ENCODE measurements around the gene CLEC10A. TPM values are rescaled to one million over a fixed set of nuclear protein-coding genes. Genes with fewer than 3 reads are reported as not detected.
"Not testable (repeated sequence)": the region's sequence is repeated elsewhere in the genome, so short reads cannot be mapped to it uniquely, and the experiment has no call there.

The CLEC10A gene
- total and polyA plus RNA-seq, 2 donors (not counting 3 experiments of a cell fraction or from before 2014, with no cell fraction given) = 0.14 TPM; not detected in 1

- Histone ChIP-seq H3K9ac (replicated peaks; ENCODE audit: extremely low read depth, insufficient read depth, low read length) (no peak overlapping the region), H3K9me1 (replicated peaks; ENCODE audit: control insufficient read depth, extremely low read depth, insufficient read depth, low read length) (no peaks in the 10 kb centered on the region), H3K4me1 (ENCODE audit: control insufficient read depth, extremely low read depth, insufficient read depth, low read length) (peaks cover 11% of the 10 kb centered on the region), H3K79me2 (ENCODE audit: control insufficient read depth, insufficient read depth, low read length) (no peaks in the 10 kb centered on the region), H4K20me1 (replicated peaks; ENCODE audit: control insufficient read depth, extremely low read depth, insufficient read depth, low read length) (no peaks in the 10 kb centered on the region), H3K4me3 (replicated peaks in 1 of 3; ENCODE audit: insufficient read depth in 1 of 3, low read depth in 1 of 3, low read length in 3 of 3) (no peak overlapping the region), H2AFZ (ENCODE audit: low read depth, low read length) (no peak overlapping the region), H3K9me3 (replicated peaks; ENCODE audit: control insufficient read depth, insufficient read depth, low read length) (no peaks in the 10 kb centered on the region), H3K27ac (ENCODE audit: insufficient read depth, low read depth, low read length) (no peak overlapping the region), H3K27me3 (ENCODE audit: control insufficient read depth in 2 of 2, insufficient read depth in 2 of 2, low read length in 2 of 2) (no peaks in the 10 kb centered on the region), H3K4me2 (ENCODE audit: insufficient read depth, low read length) (no peak overlapping the region), H3K36me3 (ENCODE audit: control insufficient read depth in 2 of 2, extremely low read depth in 1 of 2, insufficient read depth in 2 of 2, low read length in 2 of 2) (no peaks in the 10 kb centered on the region)
- dilution Hi-C loops (cut with MboI; ENCODE audit: extremely low pct_ligation_motif_present, low sequenced_read_pairs) = no loop called here
- POLR2A ChIA-PET = no interaction called here
- intact Hi-C loops (cut with micrococcal nuclease) = no loop called here
- BruUV-seq (replicated peaks) = no TSS peak
- CTCF ChIA-PET = interaction anchor here (0.9 to 1.5 kb wide), 4 partner anchors 13 to 49 kb away, joined by 3 to 5 read pairs (median 4); no protein-coding TSS in a partner anchor
- FAIRE-seq (no peak), DNase-seq (ENCODE audit: low read depth, low spot score) (no peak)
- TF ChIP-seq GATA2 (IDR thresholded peaks at IDR 0.05; ENCODE audit: insufficient read depth, insufficient read length, low read depth, low read length) = no peak
- TF ChIP-seq JUN (IDR thresholded peaks at IDR 0.05; ENCODE audit: borderline replicate concordance, insufficient read depth, insufficient read length, low read depth) = no peak
- no peak for TF ChIP-seq MAX (IDR thresholded peaks at IDR 0.05; ENCODE audit: insufficient read depth, insufficient read length)
- TF ChIP-seq POLR2AphosphoS5 (IDR thresholded peaks at IDR 0.05; ENCODE audit: insufficient read depth, low read depth, low read length) = no peak
- no peak for TF ChIP-seq EZH2 (IDR thresholded peaks at IDR 0.05; ENCODE audit: borderline replicate concordance, low read depth, low read length, severe bottlenecking)
- no peak for TF ChIP-seq CTCF (IDR thresholded peaks at IDR 0.05; ENCODE audit: extremely low read depth in 1 of 2, insufficient read depth in 1 of 2, low read depth in 1 of 2, low read length in 2 of 2)
- no peak for TF ChIP-seq POLR2A (IDR thresholded peaks at IDR 0.05; ENCODE audit: low read depth, low read length)
- TF ChIP-seq MYC (IDR thresholded peaks at IDR 0.05; ENCODE audit: low read depth, low read length) = no peak
- no peak for TF ChIP-seq FOS (IDR thresholded peaks at IDR 0.05; ENCODE audit: borderline replicate concordance, insufficient read depth, low read length)
Observed at GRCh38 chr17:7094652-7095019, 14.6 kb upstream of the CLEC10A start.

GRCh38 chr17:7091311-7092005 lies 11.4 kb upstream of the CLEC10A start:
- H3K27ac ChIP-seq (ENCODE audit: insufficient read depth, low read depth, low read length); H3K4me2 ChIP-seq (ENCODE audit: insufficient read depth, low read length); H4K20me1 ChIP-seq (replicated peaks; ENCODE audit: control insufficient read depth, extremely low read depth, insufficient read depth, low read length); FAIRE-seq; POLR2A ChIA-PET; intact Hi-C loops (cut with micrococcal nuclease); H3K27me3 ChIP-seq (ENCODE audit: control insufficient read depth in 2 of 2, insufficient read depth in 2 of 2, low read length in 2 of 2); H3K4me3 ChIP-seq (replicated peaks in 1 of 3; ENCODE audit: insufficient read depth in 1 of 3, low read depth in 1 of 3, low read length in 3 of 3); H3K79me2 ChIP-seq (ENCODE audit: control insufficient read depth, insufficient read depth, low read length); BruUV-seq (replicated peaks); DNase-seq (ENCODE audit: low read depth, low spot score); dilution Hi-C loops (cut with MboI; ENCODE audit: extremely low pct_ligation_motif_present, low sequenced_read_pairs); H2AFZ ChIP-seq (ENCODE audit: low read depth, low read length); H3K9me1 ChIP-seq (replicated peaks; ENCODE audit: control insufficient read depth, extremely low read depth, insufficient read depth, low read length); CTCF ChIA-PET; H3K9me3 ChIP-seq (replicated peaks; ENCODE audit: control insufficient read depth, insufficient read depth, low read length); H3K36me3 ChIP-seq (ENCODE audit: control insufficient read depth in 2 of 2, extremely low read depth in 1 of 2, insufficient read depth in 2 of 2, low read length in 2 of 2); H3K9ac ChIP-seq (replicated peaks; ENCODE audit: extremely low read depth, insufficient read depth, low read length): not testable (repeated sequence)
- H3K4me1 ChIP-seq (ENCODE audit: control insufficient read depth, extremely low read depth, insufficient read depth, low read length) = peaks cover 11% of the 10 kb centered on the region

GRCh38 chr17:7089570-7089969 lies 9.5 kb upstream of the CLEC10A start:
- H2AFZ ChIP-seq (ENCODE audit: low read depth, low read length); H3K4me1 ChIP-seq (ENCODE audit: control insufficient read depth, extremely low read depth, insufficient read depth, low read length); H3K36me3 ChIP-seq (ENCODE audit: control insufficient read depth in 2 of 2, extremely low read depth in 1 of 2, insufficient read depth in 2 of 2, low read length in 2 of 2); H3K4me3 ChIP-seq (replicated peaks in 1 of 3; ENCODE audit: insufficient read depth in 1 of 3, low read depth in 1 of 3, low read length in 3 of 3); H3K79me2 ChIP-seq (ENCODE audit: control insufficient read depth, insufficient read depth, low read length); FAIRE-seq; H3K9me3 ChIP-seq (replicated peaks; ENCODE audit: control insufficient read depth, insufficient read depth, low read length); intact Hi-C loops (cut with micrococcal nuclease); H3K9me1 ChIP-seq (replicated peaks; ENCODE audit: control insufficient read depth, extremely low read depth, insufficient read depth, low read length); H3K27ac ChIP-seq (ENCODE audit: insufficient read depth, low read depth, low read length); BruUV-seq (replicated peaks); DNase-seq (ENCODE audit: low read depth, low spot score); H3K9ac ChIP-seq (replicated peaks; ENCODE audit: extremely low read depth, insufficient read depth, low read length); dilution Hi-C loops (cut with MboI; ENCODE audit: extremely low pct_ligation_motif_present, low sequenced_read_pairs); H3K4me2 ChIP-seq (ENCODE audit: insufficient read depth, low read length); H3K27me3 ChIP-seq (ENCODE audit: control insufficient read depth in 2 of 2, insufficient read depth in 2 of 2, low read length in 2 of 2); H4K20me1 ChIP-seq (replicated peaks; ENCODE audit: control insufficient read depth, extremely low read depth, insufficient read depth, low read length); POLR2A ChIA-PET: not testable (repeated sequence)
- CTCF ChIA-PET = interaction anchor here (1.0 to 1.4 kb wide), 2 partner anchors 11 to 16 kb away, joined by 3 read pairs; no protein-coding TSS in a partner anchor

Measured in endothelial cell of umbilical vein (primary cell).